NCI-H2107 treated with DMSO at 0.1 percent for 48 hours (cell line): ENCODE measurements around the gene ARHGEF12.

Experiments
- DNase-seq: peaks from one replicate; lab custom pipeline; 2025; ENCODE audit not compliant: unreplicated experiment; lab: John Stamatoyannopoulos, UW

The ARHGEF12 gene

DNA sequence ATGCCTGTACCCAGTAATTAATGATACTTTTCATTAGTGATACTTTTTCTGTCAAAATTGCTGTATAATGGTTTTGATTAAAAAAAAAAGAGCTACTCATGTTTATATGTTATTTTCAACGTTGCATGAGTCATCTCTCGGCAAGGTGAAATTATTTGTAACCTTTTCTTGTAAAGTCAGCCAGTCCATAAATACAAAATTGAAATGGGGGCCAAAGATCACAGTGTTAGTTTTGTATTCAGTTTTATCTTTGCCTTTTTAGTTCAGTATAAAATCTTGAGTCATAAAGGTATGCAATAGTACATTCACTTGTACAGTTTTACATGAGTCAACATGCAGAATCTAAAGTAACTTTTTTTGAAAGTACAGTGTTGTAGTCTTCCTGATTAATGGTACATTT lies 4.3 kb downstream of the ARHGEF12 start:
- DNase-seq, result no peak

DNA sequence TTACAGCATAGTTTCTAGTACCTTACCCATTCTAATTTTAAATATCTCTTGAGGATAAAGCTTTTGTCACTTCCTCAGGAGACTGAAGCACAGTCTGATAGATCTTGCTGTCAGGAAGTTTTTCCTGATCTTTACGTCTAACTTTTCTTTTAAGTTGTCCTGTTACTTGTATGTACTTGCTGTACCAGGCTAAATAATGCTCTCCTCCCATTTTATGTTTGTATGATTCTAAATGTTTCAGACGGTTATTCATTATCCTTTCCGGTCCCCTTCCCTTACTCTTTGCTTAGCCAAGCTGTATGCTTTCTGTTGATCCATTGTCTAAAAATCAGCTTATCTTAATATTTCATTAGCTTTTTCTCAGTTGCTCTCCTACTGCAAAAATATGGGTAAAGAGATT lies 6.0 kb downstream of the ARHGEF12 start:
- no peak for DNase-seq

DNA sequence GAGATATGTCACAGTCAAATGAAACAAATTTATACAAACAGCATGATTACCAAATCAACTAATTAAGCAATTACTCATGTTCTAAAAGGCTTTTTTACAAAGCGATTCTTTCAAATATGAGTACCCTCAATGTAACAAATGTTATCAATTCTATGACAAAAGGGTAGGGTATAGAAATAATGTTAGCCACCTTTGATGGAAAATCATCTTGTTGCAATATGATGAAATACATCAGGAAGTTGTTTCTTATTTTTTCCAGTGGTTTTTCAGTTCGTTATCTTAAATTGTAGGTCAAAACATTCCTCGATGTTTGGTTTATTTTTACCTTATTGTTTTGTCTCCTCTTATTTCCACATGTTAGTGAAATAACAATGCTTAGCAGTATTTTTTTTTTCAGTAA lies 6.5 kb downstream of the ARHGEF12 start:
- no peak for DNase-seq

DNA sequence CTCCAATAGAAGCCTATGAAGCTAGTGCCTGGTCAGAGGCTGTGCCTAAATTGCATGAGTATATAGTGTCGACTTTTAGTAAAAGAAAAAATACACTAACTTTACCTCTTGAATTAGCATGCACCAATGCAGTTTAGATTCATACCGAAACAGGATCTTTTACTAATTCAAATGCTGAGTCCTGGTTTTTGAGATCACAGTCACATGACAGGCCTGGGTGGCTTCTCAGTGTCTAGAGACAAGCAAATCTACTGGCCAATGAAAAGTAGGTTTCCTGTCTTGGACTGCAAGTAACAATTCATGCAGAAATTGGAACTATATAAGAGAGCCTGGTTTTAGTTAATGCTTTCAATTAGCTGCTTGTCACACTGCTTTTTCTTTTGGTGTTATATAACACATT lies 7.2 kb downstream of the ARHGEF12 start:
- no peak for DNase-seq

DNA sequence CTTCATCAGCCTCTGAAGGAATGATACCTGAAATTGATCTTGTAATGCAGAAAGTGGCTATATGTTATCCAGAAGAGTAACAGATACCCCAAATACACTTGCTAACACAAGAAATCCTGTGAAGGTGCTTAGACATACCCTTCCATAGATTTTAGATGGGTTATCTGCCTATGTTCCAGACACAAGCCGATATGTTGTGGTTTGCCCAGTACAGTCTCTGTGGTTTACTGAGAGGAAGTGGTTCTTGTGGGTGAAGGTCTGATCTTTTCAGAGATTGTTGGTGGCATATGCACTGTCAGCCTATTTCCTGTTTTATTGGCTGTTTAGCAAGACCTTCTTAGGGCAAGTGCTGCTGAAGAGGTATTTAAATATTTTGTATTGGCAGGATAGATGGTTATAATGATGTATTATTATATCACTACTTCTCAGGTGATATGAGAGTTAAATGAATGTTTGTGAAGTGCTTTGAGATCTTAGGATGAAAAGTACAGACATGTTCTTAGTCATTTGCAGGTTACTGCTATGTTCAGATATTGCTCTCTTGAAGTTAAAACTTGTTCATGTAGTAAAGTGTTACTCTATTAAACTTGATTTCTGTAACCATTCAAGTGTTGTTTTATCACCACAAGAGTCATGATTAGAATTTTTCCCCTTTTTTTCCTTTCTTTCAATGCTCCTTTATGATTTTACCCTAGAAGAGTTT lies 8.2 kb downstream of the ARHGEF12 start:
- no peak for DNase-seq

DNA sequence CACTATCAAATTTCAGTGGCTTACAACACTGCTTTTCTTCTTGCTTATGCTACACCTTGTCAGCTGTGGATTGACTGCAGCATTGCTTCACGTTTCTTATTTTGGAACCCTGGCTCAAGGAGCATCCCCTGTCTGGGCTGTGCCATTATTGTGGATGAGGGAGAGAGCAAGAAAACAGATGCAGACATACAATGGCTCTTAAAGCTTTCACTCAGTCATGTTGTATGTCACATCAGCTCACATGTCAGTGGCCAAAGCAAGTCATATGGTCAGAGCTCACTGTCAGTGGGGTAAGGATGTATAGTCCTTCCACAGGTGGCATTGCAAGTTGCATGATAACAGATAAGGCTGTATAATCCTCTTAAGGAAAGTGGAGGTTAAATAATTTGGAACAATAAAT lies 10.0 kb downstream of the ARHGEF12 start:
- no peak for DNase-seq

DNA sequence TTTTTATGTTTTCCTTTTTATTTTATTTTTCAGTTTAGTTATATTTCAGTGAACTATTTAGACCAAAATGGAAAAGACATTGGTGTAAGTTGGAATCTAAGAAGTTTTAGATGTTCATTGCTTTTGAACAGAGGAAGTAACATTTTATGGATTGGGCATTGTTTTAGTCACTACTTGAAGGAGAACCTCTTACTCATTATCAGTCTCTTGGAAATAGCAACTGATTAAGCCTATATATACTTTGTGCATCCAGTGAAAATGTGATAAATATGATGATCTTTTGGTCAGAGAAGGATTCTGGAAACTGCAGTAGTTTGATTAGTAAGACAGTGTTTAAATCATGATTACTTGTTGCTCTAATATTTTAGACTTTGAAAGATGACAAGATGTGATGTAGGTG lies 14.4 kb downstream of the ARHGEF12 start:
- DNase-seq, result no peak

DNA sequence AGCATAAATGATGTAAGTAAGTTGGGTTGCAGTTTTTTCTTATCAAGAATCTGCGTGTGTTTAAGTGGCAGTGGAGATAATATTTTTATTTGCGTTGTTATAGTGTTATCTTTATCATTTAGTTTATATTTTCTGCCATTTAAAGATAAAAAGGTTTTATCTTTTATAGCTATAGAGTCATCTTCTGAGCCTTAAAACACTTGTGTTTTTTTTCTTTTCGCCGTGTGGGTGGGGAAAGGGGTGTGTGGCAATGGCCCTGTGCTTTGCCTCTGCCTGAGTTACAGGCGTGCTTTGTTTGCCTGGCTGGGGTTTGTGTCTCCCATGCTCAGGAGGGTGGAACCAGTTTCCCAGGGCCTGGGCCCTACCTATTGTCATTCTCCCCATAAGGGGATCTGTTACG lies 16.2 kb downstream of the ARHGEF12 start:
- DNase-seq, result no peak

DNA sequence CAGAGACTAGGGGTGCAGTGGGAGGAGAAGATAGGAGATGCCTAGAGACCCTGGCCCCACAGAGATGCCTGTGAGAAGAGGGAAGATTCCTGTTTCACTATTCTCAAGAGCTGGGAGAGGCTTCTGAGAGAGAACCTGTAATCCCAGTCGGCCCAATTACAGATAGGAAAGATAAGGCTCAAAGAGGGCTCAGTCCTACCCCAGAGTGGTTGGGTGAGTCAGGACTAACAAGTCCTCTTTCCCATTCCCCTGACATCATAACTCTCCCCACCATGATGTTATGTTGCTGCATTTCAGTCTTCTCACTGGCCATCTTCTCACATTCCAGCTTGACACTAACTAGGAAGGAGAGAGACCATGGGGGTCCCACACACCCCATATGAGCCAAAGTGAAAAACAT lies 17.9 kb downstream of the ARHGEF12 start:
- DNase-seq, result no peak

DNA sequence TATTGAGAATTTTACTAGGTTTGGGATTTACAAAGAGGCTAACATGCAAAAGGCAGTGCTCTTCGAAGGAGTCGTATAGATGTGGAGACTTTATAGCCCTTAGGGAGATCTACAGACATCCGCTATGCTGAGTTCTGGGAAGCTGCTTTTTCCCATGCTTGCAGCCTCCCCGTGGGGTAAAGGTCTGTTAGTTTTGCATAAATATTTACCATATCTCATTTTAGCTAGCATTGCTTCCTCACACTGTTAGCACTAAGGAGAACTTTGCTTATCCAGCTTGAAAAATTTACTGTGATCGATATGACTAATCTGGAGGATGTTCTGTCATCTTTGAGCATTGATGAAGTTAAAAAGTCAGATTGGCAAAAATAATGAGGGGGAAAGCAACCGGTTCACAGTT lies 18.6 kb downstream of the ARHGEF12 start:
- no peak for DNase-seq

DNA sequence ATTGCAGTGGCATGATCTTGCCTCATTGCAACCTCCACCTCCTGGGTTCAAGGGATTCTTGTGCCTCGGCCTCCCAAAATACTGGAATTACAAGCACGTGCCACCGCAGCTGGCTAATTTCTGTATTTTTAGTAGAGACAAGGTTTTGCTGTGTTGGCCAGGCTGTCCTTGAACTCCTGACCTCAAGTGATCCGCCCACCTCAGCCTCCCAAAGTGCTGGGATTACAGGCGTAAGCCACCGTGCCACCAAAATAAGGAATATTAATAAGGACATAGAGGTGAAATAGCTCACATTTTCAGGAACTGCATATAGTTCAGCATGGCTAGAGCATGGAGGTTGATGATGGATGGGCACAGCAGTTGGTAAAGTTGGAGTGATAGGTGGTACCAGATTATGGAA lies 21.4 kb downstream of the ARHGEF12 start:
- DNase-seq, result no peak

DNA sequence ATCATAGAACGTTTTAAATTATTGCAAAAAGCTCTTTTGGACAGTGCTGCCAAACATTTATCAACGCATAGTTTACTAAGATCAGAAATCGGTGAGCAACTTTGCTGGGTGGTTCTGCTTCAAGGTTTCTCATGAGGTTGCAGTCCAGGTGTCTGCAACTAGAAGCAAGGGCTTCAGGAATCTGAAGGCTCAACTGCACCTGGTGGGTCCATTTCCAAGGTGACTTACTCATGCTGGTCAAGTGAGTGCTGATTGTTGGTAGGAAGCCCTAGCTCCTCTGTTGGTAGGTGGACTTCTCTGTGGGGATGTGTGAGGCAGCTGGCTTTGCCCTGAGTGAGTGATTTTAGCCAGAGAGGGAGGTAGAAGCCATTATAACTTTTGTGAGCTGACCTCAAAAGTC lies 22.5 kb downstream of the ARHGEF12 start:
- no peak for DNase-seq

DNA sequence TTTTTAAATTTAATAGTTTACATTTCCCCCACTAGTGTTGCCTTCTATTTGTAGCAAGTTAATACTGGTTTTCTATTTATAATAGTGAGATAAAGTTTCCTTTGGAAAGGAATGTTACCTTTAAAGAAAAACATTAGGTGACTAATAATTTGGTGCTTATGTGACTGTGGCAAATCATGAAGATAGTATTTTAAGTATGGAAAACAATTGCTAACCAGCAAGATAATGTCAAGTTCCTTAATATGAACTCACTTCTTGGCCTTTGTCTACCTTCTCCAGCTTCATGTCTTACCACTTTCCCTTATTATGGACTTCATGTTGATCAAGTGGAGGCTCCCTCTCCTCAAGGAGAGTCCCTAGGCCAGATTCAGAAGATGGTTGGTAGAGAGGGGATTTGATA lies 27.2 kb downstream of the ARHGEF12 start:
- DNase-seq, result no peak

DNA sequence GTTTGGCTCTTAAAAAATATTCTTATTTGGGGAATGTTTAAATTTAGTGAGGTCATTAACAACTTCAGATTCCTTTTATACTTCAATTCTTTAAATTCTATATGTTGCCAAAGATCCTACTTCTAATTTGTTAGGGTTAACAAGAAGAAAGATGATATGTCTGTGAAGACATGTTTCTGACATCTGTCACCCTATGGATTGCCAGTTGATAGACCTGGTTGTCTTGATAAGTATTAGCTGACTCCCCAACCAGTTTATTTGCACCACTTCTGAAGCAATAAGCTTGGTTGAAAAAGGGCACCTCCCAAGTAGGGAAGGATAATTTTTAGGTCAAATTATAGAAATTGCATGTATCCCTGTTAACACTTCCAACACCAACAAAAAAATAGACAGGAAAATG lies 29.3 kb downstream of the ARHGEF12 start:
- no peak for DNase-seq

DNA sequence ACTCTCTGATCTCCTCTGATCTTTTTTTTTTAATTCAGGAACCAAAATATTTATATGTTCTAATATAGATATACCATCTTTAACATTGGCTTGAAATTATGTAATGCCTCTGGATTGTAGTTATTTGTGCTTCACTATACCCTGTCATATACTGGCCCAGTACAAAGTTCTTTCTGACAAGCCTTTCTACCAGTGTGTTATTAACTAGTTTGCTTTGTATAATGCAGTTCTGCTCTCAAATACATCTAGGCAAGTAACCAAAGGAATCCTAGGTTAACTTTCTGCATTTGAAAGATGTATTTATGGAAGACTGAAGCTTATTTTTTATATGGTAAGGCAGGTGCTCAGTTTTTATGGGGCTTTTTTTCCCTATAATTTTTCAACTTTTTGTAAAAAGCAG lies 36.1 kb downstream of the ARHGEF12 start:
- DNase-seq, result no peak

DNA sequence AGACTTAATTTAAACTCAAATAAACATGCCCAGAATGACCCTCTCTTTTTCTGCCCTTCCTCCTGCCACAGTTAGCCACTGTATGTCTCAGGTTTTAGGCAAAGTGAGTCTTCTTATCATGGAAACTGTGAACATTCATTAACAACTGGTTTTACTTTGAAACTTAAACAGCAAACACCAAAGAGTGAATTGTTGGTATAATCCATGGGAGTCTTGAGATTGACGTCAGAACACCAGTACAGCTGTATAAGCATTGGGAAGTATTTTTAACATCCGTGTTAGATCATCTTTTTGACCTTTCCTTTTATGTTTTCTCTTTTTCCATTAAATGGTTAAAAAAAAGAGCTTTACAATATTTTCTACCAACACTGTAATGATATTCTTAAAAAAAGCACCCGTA lies 38.9 kb downstream of the ARHGEF12 start:
- DNase-seq, result no peak

DNA sequence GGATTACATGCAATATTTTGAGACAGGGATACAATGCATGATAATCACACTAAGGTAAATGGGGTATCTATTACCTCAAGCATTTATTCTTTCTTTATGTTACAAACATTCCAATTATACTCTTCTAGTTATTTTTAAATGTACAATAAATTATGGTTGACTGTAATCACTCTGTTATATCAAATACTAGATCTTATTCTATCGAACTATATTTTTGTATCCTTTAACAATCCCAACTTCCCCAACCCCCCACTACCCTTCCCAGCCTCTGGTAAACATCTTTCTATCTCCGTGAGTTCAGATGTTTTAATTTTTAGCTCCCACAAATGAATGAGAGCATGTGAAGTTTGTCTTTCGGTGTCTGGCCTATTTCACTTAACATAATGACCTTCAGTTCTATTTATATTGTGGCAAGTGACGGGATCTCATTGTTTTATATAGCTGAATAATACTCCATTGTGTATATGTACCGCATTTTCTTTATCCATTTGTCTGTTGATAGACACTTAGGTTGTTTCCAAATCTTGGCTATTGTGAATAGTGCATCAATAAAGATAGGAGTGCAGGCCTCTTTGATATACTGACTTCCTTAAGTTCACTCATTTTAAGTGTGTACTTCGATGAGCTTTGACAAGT lies 40.5 kb downstream of the ARHGEF12 start:
- no peak for DNase-seq

DNA sequence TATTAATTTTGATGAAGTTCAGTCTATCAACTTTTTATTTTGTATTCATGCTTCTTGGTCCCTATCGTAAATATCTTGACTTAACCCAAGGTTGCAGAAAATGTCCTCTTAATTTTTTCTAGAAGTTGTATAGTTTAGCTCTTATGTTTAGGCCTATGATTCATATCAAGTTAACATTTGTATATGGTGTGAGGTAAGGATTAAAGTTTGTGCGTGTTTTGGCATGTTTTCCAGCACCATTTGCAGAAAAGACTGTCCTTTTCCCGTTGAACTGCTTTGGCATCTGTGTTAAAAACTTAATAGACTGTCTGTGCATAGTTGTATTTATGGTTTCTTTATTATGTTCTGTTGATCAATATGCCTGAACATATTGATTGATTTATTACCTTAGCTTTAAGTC lies 42.3 kb downstream of the ARHGEF12 start:
- no peak for DNase-seq

DNA sequence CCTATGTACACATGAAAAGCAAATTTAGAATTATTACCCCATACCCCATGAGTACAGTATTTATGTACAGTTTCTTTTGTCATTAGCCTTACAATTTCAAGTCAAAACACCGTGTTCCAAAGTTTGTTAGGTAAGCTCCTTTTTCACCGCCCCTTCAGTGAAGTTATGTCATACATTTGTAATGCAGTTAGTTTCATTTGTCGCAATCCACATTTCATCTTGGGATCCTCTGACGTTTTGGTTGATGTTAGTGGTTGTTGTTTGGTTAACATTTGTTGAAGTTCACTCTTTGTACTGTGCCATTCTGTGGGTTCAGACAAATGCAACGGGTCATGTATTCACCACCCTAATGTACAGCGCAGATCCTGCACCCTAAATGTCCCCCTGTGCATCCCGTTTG lies 45.2 kb downstream of the ARHGEF12 start:
- DNase-seq, result no peak

DNA sequence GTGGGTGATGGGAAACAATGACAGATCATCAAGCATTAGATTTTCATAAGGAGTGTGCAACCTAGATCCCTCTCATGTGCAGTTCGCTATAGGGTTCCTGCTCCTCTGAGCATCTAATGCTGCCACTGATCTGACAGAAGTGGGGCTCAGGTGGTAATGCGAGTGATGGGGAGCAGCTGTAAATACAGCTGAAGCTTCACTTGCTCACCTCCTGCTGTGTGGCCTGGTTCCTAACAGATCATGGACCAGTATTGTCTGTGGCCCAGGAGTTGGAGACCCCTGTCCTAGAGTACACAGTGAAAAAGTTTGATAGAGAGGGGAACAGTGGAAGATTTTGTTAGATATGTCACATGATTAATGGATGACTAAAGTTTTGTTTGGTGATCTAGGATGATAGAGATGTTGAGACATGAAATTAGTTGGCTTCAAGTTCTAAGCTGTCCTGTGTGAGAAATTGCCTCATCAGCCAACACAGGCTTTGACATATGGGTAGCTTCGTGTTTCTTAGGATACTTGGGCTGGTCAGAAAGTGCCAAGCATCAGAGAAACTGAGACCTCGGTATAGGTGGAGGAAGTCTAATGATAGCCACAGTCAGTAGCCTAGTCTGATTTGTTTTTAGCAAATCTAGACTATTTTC lies 47.4 kb downstream of the ARHGEF12 start:
- DNase-seq, result no peak

DNA sequence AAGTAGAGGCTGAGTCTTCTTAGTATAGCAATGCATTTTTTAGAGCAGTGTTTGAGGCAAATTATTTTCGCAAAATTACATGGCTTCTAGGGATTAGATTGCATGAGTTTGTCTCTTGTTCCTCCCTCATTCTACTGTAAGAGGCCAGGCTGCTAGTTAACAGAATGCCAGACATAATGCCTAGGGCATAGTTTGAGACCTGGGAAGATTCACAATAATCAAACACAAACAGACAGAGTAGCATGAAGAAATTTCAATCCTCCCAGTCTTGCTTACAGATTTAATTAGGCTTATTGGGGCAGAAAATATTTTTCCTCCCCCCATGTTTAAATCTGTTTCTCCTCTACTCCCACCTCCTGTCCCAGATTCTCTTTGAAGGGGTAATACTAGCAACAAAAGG lies 48.3 kb downstream of the ARHGEF12 start:
- no peak for DNase-seq

DNA sequence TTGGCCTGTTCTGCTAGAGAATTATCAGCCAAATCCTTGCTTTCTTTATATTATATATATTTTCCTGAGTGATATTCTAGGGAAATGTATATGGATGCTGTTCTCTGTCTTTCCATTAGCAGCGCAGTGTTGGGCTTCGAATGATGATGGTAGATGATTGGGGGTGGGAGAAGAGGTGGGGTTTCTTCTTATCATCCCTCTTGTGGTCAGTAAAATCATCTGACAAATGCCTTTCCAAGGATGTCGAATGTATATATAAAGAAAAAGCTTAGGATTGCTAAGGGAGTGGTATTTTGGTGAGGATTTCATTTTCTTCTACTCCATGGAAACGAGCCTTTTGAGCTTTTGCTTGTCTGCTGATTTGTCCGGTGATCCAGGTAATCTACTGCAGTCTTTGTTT lies 48.9 kb downstream of the ARHGEF12 start:
- no peak for DNase-seq

DNA sequence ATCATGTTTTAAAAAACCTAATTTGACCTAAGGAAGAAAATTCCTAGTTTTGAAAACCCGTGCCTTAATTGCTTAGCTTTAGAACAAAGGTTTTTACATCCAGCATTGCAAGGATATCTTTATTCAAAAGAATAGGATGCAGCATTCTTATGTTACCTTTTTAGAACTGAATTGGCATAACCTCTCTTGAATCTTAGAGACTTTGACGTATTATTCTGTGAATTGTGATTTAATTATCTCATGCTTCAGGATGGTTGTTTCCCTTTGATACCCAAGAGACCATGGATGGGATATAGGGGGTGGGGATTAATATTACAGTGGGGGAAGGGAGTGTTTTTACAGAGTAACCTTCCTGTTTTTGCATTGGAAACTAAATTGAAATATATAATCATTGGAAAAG lies 49.4 kb downstream of the ARHGEF12 start:
- DNase-seq, result no peak
